GM13976 (cell line): Measurements from ENCODE around the gene SEPHS2.
A peak's percentile ranks its signal among the peaks of the same experiment; 100 is the strongest.
"Not testable (repeated sequence)": the region's sequence is repeated elsewhere in the genome, so short reads cannot be mapped to it uniquely, and the experiment has no call there.

Source experiments
- DNase-seq: peaks from one replicate; pipeline ENCODE4 v3.0.0; 2012; ENCODE audit warnings: low spot score
- CTCF ChIP-seq: IDR thresholded peaks from 2 replicates; pipeline ENCODE4 v1.5.1; 2012; ENCODE audit warnings: borderline replicate concordance, mild to moderate bottlenecking; ENCODE audit not compliant: insufficient read depth; ENCODE audit errors: extremely low read depth, missing control alignments, control extremely low read depth
- in situ Hi-C: fragments of 300-500 bp; cut with MboI; formaldehyde crosslinking; loops from one replicate; pipeline ENCODE4 v1.12.0; 2022; ENCODE audit warnings: low sequenced_read_pairs, mixed read lengths, inconsistent platforms; ENCODE audit not compliant: unreplicated experiment

The SEPHS2 gene

GRCh38 chr16:30399435-30400186 lies 46.1 kb downstream of the SEPHS2 start:
- DNase-seq: no peak
- in situ Hi-C loops: loop anchor here (25.0 kb wide), 2 partner anchors 212 to 287 kb away; partner anchors contain the start of genes BOLA2B, CORO1A, GDPD3 and MAPK3
- no peak for TF ChIP-seq CTCF

- peak; percentile 13 for DNase-seq
- in situ Hi-C loops: no loop called here
- no peak for TF ChIP-seq CTCF
These were observed 46.8 kb downstream of the SEPHS2 start for GRCh38 chr16:30398661-30399434.

- TF ChIP-seq CTCF: no peak
- no peak for DNase-seq
- in situ Hi-C loops: no loop called here
These were observed 47.7 kb downstream of the SEPHS2 start for GRCh38 chr16:30397776-30398660.

- no peak for TF ChIP-seq CTCF
- in situ Hi-C loops: no loop called here
- DNase-seq: no peak
These were observed 48.6 kb downstream of the SEPHS2 start for GRCh38 chr16:30397056-30397455.

- DNase-seq, in situ Hi-C loops: not testable (repeated sequence)
These were observed 49.0 kb downstream of the SEPHS2 start for GRCh38 chr16:30396627-30397026.

- TF ChIP-seq CTCF: no peak
- in situ Hi-C loops: no loop called here
- DNase-seq: no peak
These were observed 49.6 kb downstream of the SEPHS2 start for GRCh38 chr16:30395992-30396585.
